ENCODE results near the gene YPEL2. TPM values are rescaled to one million over a fixed set of nuclear protein-coding genes. Genes with fewer than 3 reads are reported as not detected.
A peak's percentile ranks its signal among the peaks of the same experiment; 100 is the strongest.
"Not testable (repeated sequence)": the region's sequence is repeated elsewhere in the genome, so short reads cannot be mapped to it uniquely, and the experiment has no call there.

Gene YPEL2
- 36.1 TPM for polyA plus RNA-seq (ENCODE audit: insufficient read length)
- long read RNA-seq, donor 1, full-length matches to known transcripts, result 9 of 9 reads
- long read RNA-seq, donor 1, partial matches to known transcripts, result 0 of 9 reads
- long read RNA-seq, donor 1, other reads (novel, unspliced or antisense), result 0 of 9 reads
- long read RNA-seq, donor 2, full-length matches to known transcripts, result 10 of 10 reads
- long read RNA-seq, donor 2, partial matches to known transcripts, result 0 of 10 reads
- long read RNA-seq, donor 2, other reads (novel, unspliced or antisense), result 0 of 10 reads
- long read RNA-seq, donor 3, full-length matches to known transcripts, result 7 of 46 reads
- long read RNA-seq, donor 3, partial matches to known transcripts, result 39 of 46 reads
- long read RNA-seq, donor 3, other reads (novel, unspliced or antisense), result 0 of 46 reads
- long read RNA-seq, donor 4, partial matches to known transcripts, result 0 of 2 reads
- long read RNA-seq, donor 4, other reads (novel, unspliced or antisense), result 0 of 2 reads
- long read RNA-seq, donor 5, full-length matches to known transcripts, result 8 of 8 reads
- long read RNA-seq, donor 5, partial matches to known transcripts, result 0 of 8 reads
- long read RNA-seq, donor 5, other reads (novel, unspliced or antisense), result 0 of 8 reads
- long read RNA-seq, donor 6, full-length matches to known transcripts, result 4 of 4 reads
- long read RNA-seq, donor 6, partial matches to known transcripts, result 0 of 4 reads
- long read RNA-seq, donor 6, other reads (novel, unspliced or antisense), result 0 of 4 reads
- long read RNA-seq, donor 7, full-length matches to known transcripts, result 19 of 19 reads
- long read RNA-seq, donor 7, partial matches to known transcripts, result 0 of 19 reads
- long read RNA-seq, donor 7, other reads (novel, unspliced or antisense), result 0 of 19 reads
- long read RNA-seq, donor 8, full-length matches to known transcripts, result 7 of 7 reads
- long read RNA-seq, donor 8, partial matches to known transcripts, result 0 of 7 reads
- long read RNA-seq, donor 8, other reads (novel, unspliced or antisense), result 0 of 7 reads

GRCh38 chr17:59331129-59331928 lies at the start of gene YPEL2:
Gene YPEL2, plus strand, starts transcription at chr17:59331655. Its CDS starts 21,755 bp downstream, at chr17:59353410.
- DNase-seq, result peak; percentile 94

GRCh38 chr17:59284317-59284716 lies 47.1 kb upstream of the YPEL2 start:
- no peak for DNase-seq

GRCh38 chr17:59287452-59287851 lies 44.0 kb upstream of the YPEL2 start:
- no peak for DNase-seq

GRCh38 chr17:59287891-59288290 lies 43.6 kb upstream of the YPEL2 start:
- no peak for DNase-seq

GRCh38 chr17:59289981-59290301 lies 41.5 kb upstream of the YPEL2 start:
- DNase-seq, result no peak

GRCh38 chr17:59290302-59290998 lies 41.0 kb upstream of the YPEL2 start:
- DNase-seq, result not testable (repeated sequence)

GRCh38 chr17:59292174-59292523 lies 39.3 kb upstream of the YPEL2 start:
- no peak for DNase-seq

- DNase-seq, result no peak
Observed at GRCh38 chr17:59296190-59296589, 35.3 kb upstream of the YPEL2 start.

- no peak for DNase-seq
Observed at GRCh38 chr17:59298521-59298920, 32.9 kb upstream of the YPEL2 start.

- DNase-seq, result no peak
Observed at GRCh38 chr17:59299400-59300092, 31.9 kb upstream of the YPEL2 start.

GRCh38 chr17:59300941-59301340 lies 30.5 kb upstream of the YPEL2 start:
- DNase-seq, result no peak

- DNase-seq, result no peak
Observed at GRCh38 chr17:59304811-59305210, 26.6 kb upstream of the YPEL2 start.

GRCh38 chr17:59310263-59310920 lies 21.1 kb upstream of the YPEL2 start:
- DNase-seq, result no peak

- no peak for DNase-seq
Observed at GRCh38 chr17:59311051-59311468, 20.4 kb upstream of the YPEL2 start.

- DNase-seq, result not testable (repeated sequence)
Observed at GRCh38 chr17:59311521-59311920, 19.9 kb upstream of the YPEL2 start.

- no peak for DNase-seq
Observed at GRCh38 chr17:59315866-59316265, 15.6 kb upstream of the YPEL2 start.

- no peak for DNase-seq
Observed at GRCh38 chr17:59327121-59327980, 4.1 kb upstream of the YPEL2 start.

- DNase-seq, result no peak
Observed at GRCh38 chr17:59327981-59328290, 3.5 kb upstream of the YPEL2 start.

- DNase-seq, result no peak
Observed at GRCh38 chr17:59328601-59329000, 2.9 kb upstream of the YPEL2 start.
